HG02943 (cell line): ENCODE results near the gene SAMD5.
"Not testable (repeated sequence)": the region's sequence is repeated elsewhere in the genome, so short reads cannot be mapped to it uniquely, and the experiment has no call there.

Source experiments
- ATAC-seq: cut with Tn5 transposase; IDR thresholded peaks from one replicate; pipeline ENCODE4 v1.9.1; 2021; ENCODE audit warnings: mild to moderate bottlenecking, low read depth, moderate library complexity; ENCODE audit not compliant: unreplicated experiment

Gene SAMD5

DNA sequence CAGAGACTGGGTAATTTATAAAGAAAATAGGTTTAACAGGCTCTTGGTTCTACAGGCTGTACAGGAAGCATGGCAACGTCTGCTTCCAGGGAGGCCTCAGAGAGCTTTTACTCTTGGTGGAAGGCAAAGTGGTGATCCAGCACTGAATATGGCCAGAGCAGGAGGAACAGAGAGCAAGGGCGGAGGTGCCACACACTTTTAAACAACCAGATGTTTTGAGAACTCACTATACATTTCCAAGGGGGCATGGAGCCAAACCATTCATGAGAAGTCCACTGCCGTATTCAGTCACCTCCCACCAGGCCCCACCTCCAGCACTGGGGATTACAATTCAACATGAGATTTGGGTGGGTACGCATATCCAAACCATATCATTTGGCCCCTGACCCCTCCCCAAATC lies 18.7 kb downstream of the SAMD5 start:
- ATAC-seq, result no peak

DNA sequence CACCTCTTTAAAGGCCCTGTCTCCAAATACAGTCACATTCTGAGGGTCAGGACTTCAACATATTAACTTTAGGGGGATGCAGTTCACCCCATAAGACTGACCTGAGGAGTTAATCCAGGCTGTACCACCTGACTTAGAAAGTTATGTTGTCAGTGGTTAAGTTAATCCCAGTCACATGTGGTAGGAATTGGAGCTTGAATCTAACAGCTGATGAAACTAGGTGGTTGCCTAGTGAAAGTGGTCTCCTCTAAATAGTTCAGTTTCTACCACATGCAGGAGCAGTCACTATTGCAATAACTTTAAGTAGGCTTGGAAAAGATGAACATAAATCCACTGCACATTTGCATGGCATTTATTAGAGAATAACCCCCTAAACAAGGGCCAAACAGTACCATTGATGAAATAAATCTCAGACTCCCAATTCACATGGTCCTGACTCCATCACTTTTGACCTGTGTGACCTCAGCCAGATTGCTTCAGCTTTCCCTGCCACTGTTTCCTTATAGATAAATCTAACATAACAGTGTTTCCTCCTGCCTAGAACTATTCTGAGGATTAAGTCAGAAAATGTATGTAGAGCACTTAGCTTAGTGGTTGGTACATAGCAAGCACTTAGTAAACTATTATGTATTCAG lies 20.1 kb downstream of the SAMD5 start:
- ATAC-seq, result no peak

DNA sequence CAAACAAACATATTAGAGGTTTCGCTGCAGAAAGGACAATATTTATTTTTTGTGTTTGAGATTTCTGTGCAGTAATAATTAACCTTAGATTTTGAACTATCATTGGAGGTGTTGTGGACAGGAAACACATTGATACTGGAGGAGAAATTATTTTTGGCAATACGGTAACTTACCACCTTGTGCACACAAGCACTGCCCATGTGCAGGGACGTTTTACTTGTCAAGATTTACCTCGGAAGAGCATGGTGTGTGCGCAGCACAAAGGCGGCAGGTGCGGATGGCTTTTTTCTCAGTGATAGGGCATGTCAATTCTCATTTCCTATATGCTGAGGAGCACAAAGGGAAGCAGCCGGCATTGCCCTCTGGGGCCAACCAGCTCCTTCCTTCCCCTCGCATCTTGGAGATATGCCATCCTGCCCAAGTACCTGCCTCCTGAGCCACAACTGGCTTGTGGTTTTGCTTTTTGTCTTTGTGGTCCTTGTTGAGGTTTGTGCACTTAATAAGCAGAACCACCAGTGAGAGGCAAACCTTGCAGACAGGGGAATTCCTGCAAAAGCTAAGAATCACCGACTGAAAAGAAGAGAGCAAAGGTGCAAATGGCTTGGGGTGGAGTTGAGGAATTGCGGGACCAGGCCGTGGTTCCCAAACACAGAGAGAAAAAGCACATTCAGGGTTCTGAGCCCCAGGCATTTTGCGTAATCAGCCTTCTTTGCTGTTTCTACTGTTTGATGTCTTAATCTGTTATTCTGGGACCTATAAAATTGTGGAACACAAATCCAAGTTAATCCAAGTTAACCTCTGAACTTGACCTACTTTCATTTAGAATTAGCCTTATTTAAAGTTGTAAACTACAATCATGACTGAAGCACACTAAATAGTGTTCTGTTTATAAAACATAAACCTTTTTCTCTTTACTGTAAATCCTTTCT lies 21.9 kb downstream of the SAMD5 start:
- no peak for ATAC-seq

DNA sequence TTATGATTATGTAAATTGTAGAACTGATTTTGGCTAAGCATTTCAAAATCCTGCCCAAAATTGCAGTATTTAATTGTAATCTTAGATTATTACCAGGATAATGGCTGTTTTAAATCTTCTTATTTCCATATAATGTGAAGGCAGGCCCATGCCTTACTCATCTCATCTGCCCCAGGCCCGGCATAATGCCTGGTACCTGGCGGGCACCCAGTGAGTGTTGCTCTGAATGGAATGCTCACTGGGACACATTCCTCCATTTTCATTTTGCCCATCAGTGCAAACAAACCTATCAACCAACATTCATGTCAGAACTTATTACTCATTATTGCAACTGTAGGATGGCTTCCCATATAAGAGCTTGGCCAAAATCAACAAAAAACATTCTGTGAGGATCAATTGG lies 22.8 kb downstream of the SAMD5 start:
- ATAC-seq, result no peak

DNA sequence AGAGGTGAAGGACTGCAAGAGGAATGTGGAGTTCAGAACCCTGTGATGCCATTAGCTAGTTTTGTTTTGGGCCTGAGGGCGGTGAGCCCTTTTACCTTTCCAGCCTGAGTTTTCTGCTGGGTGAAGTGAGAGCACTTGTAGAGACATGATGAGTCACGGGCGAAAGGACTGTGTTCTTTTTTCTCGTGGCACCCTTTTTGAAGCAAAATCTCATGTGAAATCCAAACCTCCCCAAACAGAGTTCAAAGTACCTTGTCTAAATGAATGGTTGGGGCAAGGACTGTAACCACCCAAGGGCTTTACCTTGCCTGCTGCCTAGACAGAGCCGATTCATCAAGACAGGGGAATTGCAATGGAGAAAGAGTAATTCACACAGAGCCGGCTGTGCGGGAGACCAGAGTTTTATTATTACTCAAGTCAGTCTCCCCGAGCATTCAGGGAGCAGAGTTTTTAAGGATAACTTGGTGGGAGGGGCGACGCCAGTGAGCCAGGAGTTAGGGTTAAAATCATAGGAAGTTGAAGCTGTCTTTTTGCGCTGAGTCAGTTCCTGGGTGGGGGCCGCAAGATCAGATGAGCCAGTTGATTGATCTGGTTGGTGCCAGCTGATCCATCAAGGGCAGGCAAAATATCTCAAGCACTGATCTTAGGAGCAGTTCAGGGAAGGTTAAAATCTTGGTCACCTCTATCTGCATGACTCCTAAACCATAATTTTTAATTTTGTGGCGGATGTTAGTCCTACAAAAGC lies 25.8 kb downstream of the SAMD5 start:
- ATAC-seq, result no peak

DNA sequence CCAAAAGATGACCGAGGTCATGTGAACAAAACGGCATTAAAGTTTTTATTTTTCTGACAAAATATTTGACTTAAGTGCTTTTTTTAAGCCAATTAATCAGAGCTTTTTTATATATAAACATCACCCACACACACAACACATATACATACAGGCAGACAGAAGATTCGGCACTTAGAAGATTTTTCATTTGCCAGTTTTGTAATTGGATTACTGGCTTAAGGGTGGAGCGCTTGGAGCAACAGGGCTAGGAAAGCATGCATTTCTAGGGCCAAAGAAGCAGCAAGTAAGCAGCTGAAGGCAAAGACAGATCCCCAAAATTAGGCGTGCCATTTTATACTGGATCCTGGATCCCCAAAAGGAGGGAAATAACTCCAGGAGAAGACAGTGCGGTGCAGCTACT lies 30.3 kb downstream of the SAMD5 start:
- no peak for ATAC-seq

DNA sequence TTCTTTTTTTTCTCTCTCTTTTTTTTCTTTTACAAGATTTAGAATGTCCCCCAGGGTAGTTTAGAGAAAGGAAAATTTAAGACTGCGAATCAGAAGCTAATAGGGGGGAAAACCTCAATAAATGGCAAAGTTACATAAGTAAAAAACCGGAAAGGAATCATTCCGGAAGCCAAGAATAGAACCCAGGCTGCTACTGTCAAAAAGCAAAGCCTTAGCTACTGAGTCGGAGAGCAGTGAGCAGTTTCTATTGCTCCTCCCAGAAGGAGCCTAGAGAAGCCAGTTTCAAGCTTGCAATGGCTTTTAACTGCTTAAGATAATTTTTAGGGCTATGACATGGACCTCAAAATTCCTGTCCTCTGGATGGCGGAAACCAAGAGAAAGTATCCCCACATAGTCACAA lies 31.6 kb downstream of the SAMD5 start:
- ATAC-seq, result no peak

DNA sequence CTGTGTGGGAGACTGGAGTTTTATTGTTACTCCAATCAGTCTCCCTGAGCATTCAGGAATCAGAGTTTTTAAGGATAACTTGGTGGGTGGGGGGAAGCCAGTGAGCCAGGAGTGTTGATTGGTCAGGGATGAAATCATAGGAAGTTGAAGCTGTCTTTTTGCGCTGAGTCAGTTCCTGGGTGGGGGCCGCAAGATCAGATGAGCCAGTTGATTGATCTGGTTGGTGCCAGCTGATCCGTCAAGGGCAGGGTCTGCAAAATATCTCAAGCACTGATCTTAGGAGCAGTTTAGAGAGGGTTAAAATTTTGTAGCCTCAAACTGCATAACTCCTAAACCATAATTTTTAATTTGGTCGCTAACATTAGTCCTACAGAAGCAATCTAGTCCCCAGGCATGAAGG lies 33.9 kb downstream of the SAMD5 start:
- not testable (repeated sequence) for ATAC-seq

DNA sequence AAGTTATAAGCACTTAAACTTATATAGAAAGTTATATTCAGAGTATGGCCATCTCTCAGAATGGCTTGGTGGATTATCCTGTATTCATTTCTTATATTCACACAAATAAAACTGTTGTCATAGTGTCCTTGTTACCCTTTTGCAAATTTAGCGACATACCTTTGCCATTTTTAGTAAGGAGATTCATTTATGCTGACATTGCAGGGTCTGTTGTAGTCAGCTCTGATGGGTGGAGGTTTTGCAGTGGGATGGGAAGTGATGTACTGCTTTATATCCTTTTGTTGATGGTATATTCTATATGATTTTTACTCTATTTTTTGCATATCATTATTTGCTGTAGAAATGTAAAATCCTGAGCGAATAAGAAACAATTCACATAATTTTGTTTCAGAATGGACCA lies 35.9 kb downstream of the SAMD5 start:
- ATAC-seq, result no peak

DNA sequence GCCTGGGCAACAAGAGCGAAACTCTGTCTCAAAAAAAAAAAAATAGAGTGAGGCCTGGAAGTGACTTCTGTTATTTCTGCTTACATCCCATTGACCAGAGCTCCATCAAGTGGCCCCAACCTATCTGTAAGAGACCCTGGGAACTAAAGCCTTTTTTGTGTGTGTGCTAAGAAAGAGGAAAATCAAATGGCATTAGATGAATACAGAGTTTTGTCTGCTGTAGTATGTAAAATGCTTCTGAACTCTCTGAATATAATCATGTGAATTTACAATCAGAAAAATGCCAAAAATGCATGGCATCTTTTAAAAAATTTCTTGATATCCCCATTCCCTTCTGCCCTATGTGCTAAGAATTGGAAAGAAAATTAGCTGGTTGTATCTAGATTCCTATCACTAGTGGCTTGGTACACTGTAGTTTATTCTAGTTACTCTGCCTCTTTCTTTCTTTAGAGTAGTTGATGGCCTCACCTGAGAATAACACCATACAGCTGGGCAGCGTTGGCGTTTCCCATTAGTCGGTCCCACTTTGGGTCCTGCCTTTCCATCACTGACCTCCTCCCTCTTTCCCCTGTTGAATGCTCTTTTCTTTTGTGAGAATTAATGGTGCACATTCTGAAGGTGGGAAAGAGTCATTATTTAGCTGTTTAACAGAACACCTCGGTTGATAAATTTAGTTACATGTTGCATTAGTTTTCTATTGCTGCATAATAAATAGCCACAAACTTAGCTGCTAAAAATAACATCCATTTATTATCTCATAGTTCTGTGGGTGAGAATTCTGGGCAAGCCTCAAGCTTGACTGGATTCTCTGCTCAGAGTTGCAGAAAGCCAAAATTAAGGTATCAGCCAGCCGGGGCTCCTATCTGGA lies 38.2 kb downstream of the SAMD5 start:
- ATAC-seq, result no peak

DNA sequence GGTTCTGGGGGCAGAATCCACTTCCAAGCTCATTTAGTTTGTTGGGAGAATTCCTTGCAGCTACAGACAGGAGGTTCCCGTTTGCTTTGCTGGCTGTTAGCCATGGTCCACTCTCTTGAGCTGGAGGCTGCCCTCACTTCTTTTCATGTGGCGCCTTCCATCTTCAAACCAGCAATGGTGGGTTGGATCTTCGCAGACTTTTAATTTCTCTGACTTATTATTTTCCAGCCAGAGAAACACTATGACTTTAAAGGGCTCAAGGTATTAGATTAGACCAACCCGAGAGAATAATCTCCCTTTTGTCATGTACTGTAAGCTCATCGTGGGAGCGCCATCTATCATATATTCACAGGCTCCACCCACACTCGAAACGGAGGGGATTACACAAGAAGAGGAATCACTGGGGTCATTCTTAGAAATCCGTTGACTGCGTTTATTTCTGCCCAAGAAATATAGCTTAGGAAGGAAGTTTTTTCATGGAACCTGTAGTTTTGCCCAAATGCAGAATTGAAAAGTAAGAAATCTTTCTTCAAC lies 38.9 kb downstream of the SAMD5 start:
- ATAC-seq, result no peak

DNA sequence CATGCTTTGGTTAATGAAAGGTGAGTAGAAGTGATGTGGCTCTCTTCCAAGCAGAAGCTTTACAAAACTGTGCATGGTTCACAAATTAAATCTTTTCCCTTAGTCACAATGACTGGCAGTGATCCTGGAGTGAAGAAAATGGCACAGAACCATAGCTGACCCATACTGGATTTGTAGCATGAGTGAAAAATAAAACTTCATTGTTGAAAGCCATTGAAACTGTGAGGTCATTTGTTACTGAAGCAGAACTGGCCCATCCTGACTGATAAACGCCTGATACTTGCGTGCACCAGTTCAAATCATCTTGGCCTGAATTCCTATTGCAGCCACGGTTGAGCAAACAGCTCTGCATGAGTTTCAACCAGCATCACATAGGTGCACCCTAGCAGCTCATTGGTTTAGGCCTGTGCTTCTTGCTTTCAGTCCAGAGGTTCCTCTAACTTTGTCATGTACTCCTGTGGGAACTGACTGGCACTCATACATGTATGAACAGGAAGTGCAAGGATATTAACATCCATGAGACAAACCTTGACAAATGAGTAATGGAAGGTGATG lies 40.5 kb downstream of the SAMD5 start:
- ATAC-seq, result no peak

DNA sequence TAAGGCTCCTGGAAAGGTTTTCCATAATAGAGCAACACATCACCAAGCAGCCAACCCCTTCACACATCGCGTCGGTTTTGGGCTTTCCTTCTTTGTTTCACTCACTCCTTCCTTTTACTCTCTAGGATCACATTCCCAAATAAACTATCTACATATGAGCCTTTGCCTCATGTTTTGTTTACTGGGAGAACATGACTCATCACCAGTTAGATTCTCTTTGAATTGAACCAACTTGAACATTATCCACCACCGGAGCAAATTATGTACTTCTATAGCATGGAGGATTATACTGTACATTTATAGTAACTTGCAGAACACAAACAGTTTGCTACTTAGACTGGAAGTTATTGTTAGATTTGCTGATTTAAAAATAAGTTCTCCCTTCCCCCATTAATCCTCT lies 41.0 kb downstream of the SAMD5 start:
- no peak for ATAC-seq

DNA sequence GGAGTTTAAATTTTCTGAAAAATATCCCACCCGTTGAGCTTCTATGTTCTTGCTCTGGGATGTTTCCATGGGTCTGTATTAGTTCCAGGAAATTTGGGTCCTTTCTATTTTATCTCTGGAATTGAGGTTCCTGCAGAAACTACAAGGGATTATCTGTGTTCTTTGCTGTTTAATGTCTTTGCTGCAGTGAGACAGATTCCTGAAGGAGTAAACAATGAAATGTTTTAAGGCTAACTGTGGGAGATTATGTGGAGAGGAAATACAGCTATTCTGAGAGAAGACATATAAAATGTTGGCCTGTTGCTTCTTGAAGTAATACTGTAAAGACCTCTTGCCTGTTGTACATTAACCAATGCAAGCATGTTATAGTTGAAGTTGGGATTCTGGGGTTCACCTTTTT lies 43.5 kb downstream of the SAMD5 start:
- no peak for ATAC-seq

DNA sequence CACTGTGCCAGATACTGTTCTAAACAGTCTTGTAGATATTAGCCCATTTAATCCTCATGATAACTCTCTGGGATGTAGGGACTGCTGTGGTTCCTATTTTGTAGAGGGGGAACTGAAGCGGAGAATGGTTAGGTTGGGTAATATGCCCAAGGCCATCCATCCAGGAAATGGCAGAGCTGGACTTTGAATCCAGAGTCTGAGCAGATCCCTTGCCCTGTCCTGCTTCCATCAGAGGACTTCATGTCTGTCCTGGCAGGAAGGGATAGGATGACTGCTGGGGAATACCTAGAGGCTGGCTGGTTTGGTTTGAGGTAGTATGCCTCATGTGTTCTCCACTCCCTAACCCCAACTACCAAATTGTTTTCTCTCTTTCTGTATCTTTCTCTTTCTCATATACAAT lies 44.6 kb downstream of the SAMD5 start:
- no peak for ATAC-seq

DNA sequence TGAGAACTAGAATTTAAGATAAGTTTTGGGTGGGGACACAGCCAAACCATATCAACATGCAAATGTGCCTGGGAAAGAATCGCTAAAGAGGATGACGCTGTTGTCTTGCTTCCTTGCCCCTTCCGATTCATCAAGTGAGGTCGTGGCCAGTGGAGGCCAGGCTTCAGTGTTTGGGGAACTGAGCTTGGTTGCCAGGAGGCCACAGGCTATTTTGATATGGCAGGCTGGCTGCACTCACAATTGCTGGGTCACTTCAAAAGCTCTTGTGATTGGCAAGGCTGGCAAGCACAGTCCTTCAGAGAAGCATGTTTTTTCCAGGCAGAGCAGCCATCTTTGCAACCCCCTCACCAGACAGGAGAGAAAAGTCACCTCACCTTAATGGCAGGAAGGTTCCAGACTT lies 45.8 kb downstream of the SAMD5 start:
- ATAC-seq, result no peak

DNA sequence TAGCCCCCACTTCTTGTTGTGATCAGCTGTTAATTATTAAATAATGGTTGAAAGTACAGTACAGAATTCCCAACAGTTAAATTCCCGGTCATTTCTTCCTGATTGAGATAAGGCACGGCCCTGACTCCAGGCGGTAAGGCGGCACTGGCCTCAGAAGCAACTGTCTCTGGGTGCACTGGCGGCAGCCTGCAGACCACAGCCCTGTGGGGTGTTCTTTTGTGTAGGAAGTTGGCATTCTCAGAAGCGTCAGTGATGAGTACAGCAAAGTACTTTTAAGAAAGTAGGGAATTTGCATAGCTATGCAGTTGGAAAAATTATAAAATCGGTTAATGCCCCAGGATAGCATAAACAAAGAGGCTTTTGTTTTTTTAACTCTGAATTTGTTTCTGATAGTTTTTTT lies 50.5 kb downstream of the SAMD5 start:
- ATAC-seq, result no peak

DNA sequence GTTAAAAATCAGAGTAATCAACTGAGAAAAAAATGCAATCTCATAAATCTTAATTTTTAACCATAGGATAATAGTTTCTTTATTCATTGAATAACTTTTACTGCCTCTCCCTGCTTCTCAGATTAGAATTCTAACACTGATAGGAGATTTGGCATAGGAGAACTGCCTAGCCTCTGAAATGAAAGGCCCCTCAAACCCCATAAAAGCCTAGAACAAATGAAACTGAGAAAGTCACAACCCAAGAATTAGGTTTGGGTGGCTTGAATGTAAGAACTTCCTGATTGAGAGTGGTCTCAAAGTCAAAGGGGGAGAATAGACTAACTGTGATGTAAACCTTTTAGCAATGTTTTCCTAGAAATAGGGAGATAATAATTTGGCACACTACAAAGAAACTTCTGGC lies 52.2 kb downstream of the SAMD5 start:
- no peak for ATAC-seq

DNA sequence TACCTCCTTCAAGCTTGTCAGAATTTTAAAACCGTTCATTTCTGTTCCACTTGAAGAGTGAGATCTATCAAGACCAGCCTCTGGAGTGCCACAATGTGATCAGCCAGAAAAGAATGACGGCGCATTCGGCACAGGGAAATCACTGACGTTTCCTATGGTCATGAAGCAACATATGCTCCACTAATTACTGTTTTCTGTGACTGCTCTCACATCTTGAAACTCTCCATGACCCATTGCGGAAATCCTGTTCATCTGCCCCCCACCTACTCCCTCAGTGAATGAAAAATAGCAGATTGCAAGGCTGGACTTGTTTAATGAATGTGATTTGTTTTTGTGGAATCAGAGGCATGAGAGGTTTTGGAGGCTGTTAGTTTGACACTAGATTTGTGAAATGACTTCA lies 53.2 kb downstream of the SAMD5 start:
- no peak for ATAC-seq

DNA sequence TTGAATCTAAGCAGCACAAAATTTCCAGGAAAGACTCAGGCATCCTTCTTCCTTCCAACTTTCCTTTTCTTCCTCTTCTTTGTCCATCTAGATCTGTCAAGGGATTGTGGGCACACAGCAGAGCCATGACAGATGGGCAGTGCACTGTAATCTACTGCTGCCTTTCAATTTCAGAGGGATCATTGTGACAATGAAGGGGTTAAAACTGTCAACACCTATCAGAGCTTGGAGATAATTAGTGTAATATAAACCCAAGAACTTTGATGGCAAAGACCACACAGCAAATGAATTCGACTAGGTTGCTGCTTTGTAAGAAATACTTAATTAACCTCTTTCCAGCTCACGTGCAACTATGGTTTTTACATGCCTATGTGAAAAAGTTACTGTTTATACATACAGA lies 55.0 kb downstream of the SAMD5 start:
- ATAC-seq, result no peak
